Activated CD4-positive, alpha-beta T cell treated with anti-CD3 and anti-CD28 coated beads, Interleukin-2, amount 50 U/mL, for 24 hours (primary cell): ENCODE results near the gene TFAP2A.

ENCODE experiments used
- DNase-seq, 2 donors: peaks; one replicate each; pipeline ENCODE4 v3.0.0-alpha.2; 2020; ENCODE audit warnings: low read depth in 1 of 2, low spot score in 1 of 2

The TFAP2A gene

DNA sequence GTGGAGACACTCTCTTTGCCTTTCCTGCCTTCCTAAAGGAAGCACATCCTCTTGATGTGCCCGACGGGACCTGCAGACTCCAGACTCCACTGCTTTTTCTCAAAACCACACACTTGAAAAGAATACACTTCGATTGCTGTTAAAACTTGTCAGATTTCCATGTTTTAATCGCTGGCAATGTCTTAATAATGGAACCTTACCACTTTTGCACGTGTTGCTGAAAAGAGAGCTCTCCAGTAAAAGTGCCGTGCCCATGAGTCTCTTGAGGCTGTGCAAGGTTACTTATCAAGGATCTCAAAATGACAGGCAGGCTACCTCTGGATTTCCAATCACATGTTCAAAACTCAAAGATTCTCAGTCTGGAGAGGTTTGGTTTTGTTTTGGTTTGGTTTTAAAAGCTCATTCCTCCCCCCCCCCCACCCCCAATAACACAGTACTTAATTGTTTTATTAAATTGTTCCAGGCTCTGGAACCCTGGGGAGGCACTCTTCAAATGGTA lies 12.0 kb upstream of the TFAP2A start:
- DNase-seq = no peak

- no peak for DNase-seq
Measured at GRCh38 chr6:10425975-10426780, 11.3 kb upstream of the TFAP2A start.

GRCh38 chr6:10425176-10425974 lies 10.5 kb upstream of the TFAP2A start:
- DNase-seq = no peak

GRCh38 chr6:10424040-10424439 lies 9.2 kb upstream of the TFAP2A start:
- DNase-seq = no peak

DNA sequence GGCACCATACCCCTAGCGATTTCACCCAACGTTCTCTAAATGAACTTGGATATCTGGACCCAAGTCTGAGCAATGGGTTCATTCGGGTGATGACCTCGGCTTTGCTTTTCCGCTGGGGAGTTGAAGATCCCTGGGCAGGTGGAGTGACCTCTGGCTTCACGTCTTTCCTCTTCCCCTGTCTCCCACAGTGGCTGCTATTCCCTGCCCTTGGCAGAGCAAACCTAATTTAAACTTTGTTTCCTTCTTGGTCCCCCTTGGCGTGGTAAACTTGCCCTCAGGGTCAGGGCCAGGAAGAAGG lies 7.8 kb upstream of the TFAP2A start:
- no peak for DNase-seq

GRCh38 chr6:10421921-10422736 lies 7.3 kb upstream of the TFAP2A start:
- no peak for DNase-seq

- no peak for DNase-seq
Measured at GRCh38 chr6:10421158-10421920, 6.5 kb upstream of the TFAP2A start.

DNA sequence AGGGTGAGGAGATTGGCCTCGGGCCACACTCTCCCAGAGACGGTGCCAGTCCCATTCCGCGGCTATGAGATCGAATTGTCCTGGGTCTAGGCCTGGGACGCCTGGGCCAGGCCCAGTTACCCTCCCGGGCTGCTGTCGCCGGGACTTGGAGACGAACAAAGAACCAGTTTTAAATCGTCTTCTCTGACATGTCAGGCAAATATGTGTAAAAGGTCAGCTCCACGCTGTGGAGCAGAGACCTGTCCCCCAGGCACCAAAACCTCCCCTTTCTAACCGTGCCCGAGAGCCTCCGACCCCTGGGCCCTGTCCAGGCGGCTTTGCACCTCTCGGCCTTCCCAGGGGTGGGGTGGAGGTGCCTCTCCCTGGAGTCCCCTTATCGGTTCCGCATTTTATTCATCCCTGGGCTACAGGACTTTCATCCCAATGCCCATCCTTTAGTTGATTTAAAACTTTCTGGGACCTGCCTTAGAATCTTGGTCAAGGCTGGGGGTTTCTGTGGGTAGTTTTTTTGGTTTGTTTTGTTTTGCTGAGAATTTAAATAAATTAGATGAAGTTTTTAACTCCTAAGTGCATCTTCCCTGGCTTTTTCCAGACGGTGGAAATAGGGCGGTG lies 5.8 kb upstream of the TFAP2A start:
- DNase-seq = no peak

DNA sequence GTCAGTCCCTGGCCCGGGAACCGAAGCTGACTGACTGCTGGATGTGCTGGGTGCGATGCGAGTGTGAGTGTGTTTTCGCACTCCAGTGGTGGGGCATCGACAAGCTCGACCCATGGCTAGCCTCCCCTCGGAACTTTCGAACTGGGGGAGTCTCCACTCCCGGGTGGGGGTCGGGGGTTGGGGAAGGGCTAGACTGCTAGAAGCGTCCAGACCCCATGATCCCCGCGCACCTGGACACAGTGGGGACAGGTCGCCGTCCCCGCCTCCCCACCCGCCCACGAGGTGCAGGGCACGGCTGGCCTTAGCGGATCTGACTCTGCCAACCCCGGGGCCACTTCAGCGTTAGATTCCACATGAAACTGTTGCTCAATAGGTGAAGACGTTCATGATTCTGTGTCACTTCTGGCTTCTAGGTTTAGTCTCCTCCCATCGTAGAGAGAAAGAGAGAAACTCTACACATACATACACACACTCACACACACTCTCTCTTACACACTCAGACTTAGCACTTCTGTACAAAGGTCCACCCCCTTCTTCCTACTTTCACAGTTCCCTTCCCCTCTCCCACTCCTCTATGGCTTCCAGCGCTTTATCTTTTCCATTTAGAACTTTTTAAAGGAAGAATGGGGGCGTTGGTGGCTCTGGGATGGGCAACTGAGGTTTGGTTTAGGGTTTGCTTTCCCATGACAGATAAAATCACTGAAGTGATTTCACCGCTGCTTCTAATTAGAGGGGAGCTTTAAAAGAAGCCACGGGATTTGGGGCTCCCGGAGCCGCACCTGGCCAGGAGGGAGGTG lies 5.1 kb upstream of the TFAP2A start:
- DNase-seq = no peak

DNA sequence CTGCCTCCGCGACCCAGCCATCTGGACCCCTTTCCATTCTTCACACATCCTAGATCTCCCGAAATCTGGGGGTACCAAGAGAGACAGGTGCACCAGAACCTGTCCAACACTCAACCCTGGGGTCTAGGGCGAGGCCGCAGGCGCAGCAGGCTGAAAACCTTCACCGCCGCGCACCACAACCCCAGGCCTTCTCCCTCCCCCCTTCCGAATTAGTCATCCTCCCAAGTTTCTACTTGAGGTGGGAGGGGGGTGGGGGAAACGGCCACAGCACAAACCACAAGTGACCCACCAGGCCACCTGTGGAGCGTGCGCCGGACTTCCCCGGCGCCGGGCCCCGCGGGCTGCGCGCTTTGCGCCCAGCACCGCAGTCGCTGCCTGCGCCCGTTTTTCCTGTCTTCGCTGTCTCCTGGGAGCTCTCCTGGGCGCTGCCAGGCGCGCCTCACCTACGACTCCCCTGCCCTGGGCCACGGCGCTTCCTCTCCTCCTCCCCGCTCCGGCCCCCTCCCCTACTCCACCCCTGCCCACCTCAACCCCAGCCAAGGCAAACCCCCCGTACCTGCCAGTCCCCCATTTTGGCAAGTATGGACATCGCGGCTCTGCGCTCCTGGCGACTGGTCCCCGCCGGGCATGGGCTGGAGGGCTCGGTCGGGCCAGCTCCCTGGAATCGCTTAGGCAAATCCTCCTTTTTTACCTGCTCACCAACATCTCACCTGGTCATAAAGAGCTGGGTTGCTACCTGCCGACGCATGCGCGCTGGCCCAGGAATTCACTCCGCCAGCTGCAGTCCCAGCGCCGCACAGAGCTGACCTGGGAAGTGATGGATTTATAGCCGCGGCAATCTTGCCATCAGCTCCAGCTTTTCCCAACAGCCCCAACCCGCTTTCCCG lies 4.2 kb upstream of the TFAP2A start:
- no peak for DNase-seq

DNA sequence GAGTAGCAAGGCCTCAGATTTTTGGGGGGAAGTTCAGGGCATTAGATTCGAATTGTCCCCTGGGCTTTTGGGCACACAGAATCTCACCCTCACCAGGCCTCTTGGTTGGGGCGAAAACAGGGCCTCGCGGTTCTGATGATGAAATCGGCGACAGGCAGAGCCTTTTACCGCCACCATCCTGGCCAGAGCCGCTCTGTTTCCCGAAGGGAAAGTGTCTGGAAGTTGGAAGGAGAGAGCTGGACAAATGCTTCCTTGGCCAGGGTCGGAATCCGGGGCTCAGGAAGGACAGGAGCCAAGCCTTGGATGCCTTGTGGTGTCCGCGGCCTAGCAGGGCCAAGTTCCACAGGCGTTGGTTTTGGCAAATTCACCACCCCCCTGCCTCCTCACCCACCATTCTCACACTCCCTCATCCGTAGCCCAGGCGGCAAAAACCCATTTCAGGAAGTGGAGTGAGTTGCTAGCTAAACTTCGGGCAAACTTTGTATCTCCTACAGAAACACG lies 3.5 kb upstream of the TFAP2A start:
- DNase-seq = no peak

DNA sequence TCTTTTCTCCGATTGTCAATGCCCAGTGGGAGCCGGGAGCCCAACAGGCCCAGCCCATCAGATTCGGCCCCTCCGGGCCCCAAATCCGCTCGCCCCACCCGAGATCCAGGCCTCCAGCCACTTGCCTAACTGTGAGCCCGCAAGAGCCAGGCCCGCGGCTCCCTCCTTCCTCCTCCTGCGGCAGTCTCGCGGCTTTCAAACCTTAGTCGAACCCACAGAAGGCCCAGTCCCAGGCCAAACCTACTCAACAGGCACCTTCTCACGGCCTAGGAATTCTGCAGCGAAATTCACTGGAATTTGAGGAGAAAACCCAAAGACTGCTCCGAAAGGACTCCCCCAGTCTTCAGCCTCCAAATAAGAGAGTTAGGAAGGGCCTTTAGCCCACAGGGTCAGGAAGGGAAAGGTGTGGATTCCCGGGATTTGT lies 2.8 kb upstream of the TFAP2A start:
- no peak for DNase-seq

DNA sequence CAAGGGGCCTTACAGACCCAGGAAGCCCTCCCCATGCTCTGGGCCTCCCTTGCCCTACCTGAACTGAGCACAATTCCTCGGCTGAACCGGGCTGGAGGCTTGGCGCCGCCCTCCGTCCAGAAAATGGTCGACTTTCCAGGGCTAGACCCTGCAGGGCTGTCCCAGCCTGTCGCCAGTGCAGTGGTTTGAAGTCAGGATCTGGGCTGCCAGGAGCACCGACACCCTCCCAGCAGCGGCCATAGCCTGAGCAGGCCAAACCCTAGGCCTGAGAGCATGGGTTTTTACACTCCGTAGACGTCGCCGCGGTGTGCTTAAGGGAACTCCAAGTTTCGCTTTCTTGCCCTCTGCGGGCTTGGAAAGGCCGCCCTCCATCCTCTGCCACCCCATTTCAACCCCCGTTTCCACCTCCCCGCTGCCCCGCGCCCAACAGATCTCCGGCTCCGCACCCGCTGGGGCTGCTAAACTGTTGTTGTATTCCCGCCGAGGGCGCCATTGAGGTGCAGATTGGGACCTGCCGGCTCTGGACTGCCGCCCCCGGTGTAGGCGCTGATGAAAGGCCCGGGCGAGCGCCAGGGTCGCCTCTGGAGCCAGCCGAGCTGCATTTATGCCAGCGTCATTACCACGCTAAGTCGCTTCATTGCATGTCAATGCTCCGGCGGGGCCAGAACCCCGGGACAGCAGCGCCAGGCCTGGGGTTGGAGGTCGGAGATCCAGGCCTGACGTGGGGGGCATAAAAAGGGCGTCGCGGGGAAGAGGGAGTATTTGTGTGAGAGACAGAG lies 2.2 kb upstream of the TFAP2A start:
- no peak for DNase-seq

DNA sequence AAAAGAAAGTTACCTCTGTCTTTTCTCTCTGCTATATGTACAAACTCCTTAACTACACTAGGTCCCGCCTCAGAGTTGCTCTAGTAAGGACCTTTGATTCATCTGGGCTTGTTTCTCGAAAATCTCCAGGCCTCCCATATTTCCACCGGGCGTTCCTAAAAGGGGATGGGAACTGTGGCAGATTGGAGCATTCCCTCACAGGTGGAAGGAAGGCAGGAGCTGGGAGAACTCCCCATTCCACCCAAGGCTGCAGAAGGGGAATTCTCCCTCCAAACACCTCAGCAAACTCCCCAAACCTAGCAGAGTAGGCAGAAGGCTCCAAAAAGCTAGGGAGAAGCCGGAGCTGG lies 1.6 kb upstream of the TFAP2A start:
- no peak for DNase-seq

- no peak for DNase-seq
Measured at GRCh38 chr6:10415617-10416480, 975 bp upstream of the TFAP2A start.

DNA sequence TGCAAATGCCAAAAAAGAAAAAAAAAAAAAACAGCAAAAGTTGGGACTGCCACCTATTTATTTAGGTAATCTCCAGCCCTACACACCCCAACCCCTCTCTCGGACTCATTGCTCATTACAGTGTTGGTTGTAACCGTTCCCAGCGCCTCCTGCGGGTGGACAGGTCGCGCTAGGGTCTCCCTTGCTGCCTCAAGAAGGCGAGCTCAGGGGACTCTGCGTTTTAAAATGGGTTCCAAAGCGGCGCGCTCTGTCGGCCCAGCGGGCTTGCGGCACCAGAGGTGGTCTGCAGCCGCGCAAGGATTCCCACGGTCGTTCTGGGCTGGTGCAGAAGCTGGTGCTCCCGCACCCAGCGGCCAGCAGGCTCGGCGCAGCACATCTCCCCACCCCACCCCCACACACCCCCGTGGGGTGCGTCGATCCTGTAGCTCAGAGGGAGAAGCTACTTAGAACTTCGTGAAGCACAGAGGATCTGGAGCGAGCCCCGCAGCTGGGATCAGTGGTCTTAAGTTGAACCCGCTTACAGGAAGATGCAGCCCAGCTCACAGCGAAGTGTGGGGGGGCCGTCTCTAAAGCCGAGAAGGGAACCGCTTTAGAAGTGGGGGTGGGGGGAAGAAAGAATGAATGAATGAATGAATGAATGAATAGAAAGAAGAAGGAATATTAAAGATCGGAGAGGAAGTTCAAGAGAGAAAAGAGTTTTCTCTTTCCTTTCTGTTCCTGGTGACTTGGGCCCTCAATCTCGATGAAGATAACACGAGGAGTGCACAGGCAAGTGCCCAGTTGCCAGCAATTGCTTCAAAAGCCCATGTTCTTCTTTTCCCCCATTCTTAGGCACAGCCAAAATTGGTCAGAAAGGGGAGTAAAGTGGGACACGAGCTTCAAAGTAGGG lies 780 bp downstream of the TFAP2A start:
- no peak for DNase-seq
